HUDEP-2 (cell line): Measurements from ENCODE around the gene ARVCF.

Experiments used
- DNase-seq, 76 experiments: peaks; one replicate each; lab custom pipeline; 2025; ENCODE audit not compliant: unreplicated experiment in 76 of 76; lab: John Stamatoyannopoulos, UW

The ARVCF gene

GRCh38 chr22:19977296-19978243, 39.1 kb downstream of the ARVCF start:
- DNase-seq = no peak

DNA sequence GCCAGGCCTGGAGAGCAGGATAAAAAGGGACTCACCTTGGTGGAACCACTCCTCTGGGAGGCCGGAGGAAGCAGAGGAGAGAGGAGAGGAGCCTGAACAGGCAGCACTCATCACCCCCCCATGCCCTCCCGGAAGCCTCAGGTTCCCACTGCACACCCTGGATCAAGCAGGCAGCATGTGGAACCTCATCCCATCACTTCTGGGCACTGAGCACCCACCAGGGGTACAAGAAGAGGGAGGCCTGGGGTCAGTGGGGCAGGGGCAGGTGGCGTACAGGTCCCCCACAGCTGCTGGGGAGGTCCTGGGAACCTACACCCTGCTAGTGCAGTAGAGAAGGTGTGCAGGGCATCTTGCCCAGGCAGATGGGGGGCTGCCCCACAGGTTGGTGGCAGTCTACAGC, 40.0 kb downstream of the ARVCF start:
- no peak for DNase-seq

GRCh38 chr22:19975707-19976035, 41.0 kb downstream of the ARVCF start:
- no peak for DNase-seq

DNA sequence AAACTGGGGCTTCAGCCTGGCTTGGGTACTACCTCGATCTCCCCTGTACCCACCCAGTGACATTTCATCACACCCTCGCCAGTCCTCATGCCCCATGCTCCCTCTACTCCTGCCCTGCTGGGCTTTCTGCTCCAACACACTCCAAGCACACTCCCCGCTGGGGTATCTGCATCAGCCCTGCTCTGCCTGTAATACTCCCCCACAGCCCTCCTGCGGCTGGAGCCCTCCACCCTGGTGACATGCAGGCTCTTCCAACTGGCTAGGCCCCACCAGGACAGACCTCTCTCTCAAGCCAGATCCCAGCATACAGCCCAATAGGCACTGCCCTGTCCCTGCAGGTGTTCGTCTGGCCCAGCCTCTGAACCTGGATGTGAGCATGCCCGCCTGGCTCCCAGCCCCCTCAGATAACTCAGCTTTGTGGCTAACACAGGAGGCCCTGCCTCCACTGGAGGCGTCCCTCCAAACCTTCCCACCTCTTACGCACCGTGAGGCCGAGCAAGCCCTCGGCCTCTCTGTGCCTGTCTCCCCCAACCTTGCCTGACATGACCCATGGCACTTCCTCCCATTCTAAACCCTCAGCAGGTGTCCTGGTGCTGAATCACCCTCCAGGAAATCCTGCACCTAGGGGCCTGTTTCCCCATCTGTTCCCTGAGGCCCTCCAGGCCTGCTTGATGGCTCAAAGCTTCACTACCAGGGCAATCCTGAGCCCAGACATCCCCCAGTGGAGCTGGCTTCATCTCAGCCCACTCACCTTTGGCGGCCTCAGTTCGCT, 41.5 kb downstream of the ARVCF start:
- peak in 8 of 76 experiments; percentile 8 to 28 (median 15) for DNase-seq

DNA sequence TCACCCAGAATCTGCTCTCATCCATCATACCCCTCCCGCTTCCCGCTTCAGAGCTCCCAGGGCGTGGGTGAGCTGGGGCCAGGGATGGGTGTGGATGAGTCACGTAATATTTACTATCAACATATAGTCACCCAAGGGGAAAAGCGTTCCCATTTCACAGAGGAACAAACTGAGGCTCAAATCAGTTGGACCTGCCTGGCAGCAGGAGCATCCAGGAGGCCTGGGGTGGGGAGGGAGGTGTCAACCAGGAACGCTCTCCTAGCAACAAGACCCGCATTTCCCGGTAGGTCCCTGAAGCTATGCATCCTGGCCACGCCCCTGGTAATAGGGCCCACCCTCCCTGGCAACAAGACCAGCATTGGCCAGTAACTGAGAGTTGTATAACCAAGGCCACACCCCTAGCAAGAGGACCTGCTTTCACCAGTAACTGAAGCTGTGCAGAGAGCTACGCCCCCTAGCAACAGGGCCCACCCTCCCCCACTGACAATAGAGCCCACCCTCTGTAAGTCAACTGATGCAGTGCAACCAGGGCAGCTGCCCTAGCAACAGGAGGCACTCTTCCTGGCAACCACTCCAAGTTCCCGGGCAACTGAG, 42.3 kb downstream of the ARVCF start:
- peak in 50 of 76 experiments; percentile 3 to 73 (median 36) for DNase-seq

GRCh38 chr22:19973551-19974267, 42.9 kb downstream of the ARVCF start:
- no peak for DNase-seq

DNA sequence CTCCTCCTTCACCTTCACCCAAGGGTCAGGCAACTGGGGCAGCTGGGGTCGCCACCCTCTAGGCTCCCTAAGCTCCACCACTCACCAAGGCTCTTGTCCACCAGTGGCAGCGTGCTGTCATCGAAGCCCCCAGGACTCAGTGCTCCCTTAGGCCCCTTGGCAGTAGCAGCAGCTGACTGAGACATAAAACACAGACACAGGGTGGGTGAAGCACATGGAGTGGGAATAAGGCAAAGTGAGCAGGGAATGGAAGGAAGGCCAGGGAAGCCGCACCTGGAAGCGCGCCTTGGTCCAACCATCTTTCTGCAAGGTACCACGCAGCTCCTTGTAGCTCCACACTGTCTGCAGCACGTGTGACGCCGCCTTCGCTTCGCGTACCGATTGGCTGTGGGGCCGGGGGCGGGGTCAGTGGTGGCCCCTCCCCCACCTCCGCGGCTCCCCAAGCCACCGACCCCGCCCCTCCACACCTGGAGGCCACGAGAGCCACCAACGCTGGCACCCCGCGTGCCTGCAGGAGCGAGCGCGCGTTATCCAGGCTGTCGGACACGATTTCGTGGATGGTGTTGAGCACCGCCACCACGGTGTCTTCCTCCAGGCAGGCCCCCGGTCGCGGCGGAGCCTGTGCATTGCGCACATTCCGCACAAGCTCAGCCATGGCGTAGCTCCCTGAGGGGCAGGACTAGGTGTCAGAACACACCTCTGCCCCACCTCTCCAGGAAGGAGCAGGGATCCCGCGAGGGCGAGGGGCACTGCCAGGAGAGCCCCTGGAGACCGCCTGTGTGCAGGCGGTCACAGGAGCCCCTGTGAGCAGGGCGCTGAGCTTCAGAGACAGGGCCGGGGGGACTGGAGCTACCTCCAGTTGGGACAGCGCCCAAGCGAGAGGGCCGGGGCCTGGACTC, 43.7 kb downstream of the ARVCF start:
- no peak for DNase-seq

- DNase-seq = no peak
These were observed 44.4 kb downstream of the ARVCF start for GRCh38 chr22:19972251-19972650.

GRCh38 chr22:19971276-19972124, 45.1 kb downstream of the ARVCF start:
- DNase-seq = no peak

GRCh38 chr22:19970479-19971275, 45.9 kb downstream of the ARVCF start:
- peak in 62 of 76 experiments; percentile 5 to 74 (median 48) for DNase-seq

GRCh38 chr22:19970031-19970478, 46.6 kb downstream of the ARVCF start:
- no peak for DNase-seq

GRCh38 chr22:19969141-19969928, 47.3 kb downstream of the ARVCF start:
- no peak for DNase-seq

DNA sequence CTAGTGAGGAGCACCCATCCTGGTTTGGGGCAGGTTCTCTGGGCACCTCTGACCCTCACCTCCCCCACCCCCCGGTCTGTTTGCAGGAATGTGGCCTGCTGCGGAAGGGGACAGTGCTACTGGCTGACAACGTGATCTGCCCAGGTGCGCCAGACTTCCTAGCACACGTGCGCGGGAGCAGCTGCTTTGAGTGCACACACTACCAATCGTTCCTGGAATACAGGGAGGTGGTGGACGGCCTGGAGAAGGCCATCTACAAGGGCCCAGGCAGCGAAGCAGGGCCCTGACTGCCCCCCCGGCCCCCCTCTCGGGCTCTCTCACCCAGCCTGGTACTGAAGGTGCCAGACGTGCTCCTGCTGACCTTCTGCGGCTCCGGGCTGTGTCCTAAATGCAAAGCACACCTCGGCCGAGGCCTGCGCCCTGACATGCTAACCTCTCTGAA, 48.2 kb downstream of the ARVCF start:
- no peak for DNase-seq

GRCh38 chr22:19967850-19968449, 48.7 kb downstream of the ARVCF start:
- DNase-seq = no peak

DNA sequence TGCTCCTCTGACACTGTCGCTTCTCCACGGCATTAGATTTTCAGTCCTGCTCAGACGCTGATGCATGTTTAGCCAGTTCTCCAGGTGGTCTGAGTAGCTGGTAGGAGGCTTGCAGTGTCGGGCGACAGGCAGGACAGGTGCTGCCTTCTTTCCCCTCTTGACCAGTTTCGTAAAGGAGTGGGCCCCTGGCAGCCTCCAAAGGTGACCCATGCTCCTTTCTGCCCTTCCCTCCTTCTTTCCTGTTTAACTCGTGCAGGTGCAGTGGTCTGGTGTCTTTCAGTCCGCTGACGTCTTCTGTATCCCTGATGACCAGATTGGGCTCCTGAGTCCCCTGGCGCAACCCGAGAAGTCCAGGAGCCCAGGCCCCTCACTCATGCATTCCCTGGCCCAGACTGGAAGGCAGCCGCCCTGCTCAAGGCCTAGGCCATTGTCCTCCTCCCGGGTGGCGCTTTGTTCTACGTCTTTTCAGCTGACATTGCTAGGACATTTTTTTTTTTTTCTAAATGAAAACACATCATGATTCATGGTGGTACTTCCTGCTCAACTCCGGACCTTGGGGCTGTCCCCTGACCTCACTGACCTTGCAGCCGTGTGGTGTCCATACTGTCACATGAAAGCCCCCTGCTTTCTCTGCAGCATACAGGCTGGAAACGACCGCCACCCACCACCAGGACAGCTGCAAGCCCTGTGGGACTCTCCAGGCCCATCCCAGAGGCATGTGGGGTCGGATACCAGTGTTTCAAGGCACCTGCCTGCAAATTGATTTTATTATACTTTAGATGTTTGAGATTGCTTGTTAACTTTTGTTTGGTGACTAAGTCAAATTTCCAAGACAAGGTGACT, 49.5 kb downstream of the ARVCF start:
- DNase-seq = no peak
